B cell (primary cell): ENCODE measurements around the gene PPP6R2. TPM values are rescaled to one million over a fixed set of nuclear protein-coding genes. Genes with fewer than 3 reads are reported as not detected.

Source experiments
- ATAC-seq: fragments of 200-7000 bp; cut with Tn5 transposase; one replicate; pipeline ENCODE4 v1.10.0; 2021; ENCODE audit warnings: low read depth, mild to moderate bottlenecking, moderate number of reproducible peaks, moderate library complexity
- CTCF ChIA-PET: fragments of 350-600 bp; sonication (Branson Sonifier 250); formaldehyde crosslinking; loops from one replicate; lab custom pipeline; 2021; ENCODE audit warnings: antibody characterized with exemption, inconsistent platforms; lab: Charles Lee
- POLR2A ChIA-PET: fragments of 350-600 bp; sonication (Branson Sonifier 250); formaldehyde crosslinking; loops from one replicate; lab custom pipeline; 2021; ENCODE audit warnings: antibody characterized with exemption; lab: Charles Lee
- DNase-seq: peaks from one replicate; pipeline ENCODE4 v3.0.0; 2013
- H2AFZ ChIP-seq: 2 replicates; pipeline ENCODE4 v1.6.1; 2012; ENCODE audit warnings: mild to moderate bottlenecking, low read depth, low read length; ENCODE audit not compliant: insufficient read depth, poor library complexity, severe bottlenecking
- H3K27ac ChIP-seq, 2 donors: 1 replicate in 1 of 2; 2 replicates in 1 of 2; pipeline ENCODE4 v1.5.1; 2012 to 2013; ENCODE audit warnings: low read length in 2 of 2, mild to moderate bottlenecking in 2 of 2, moderate library complexity in 1 of 2
- H3K27me3 ChIP-seq, 4 experiments: fragments of 200-600 bp in 1 of 4; sonication (generic) in 1 of 4; replicated peaks in 1 of 4; 1 replicate in 2 of 4; 2 replicates in 2 of 4; pipeline versions ENCODE4 v1.6.1 to v1.7.0; 2013 to 2016; ENCODE audit warnings: low read length in 3 of 4, mild to moderate bottlenecking in 2 of 4, mixed read lengths in 1 of 4, moderate library complexity in 1 of 4; ENCODE audit not compliant: insufficient read depth in 4 of 4, control insufficient read depth in 3 of 4; ENCODE audit errors: control extremely low read depth in 1 of 4
- H3K36me3 ChIP-seq, 2 experiments: replicated peaks in 1 of 2; 1 replicate in 1 of 2; 2 replicates in 1 of 2; pipeline versions ENCODE4 v1.6.1 to v1.7.1; 2013; ENCODE audit warnings: low read length in 1 of 2; ENCODE audit not compliant: insufficient read depth in 2 of 2, control insufficient read depth in 1 of 2; ENCODE audit errors: control extremely low read depth in 1 of 2, extremely low read depth in 1 of 2
- H3K4me1 ChIP-seq, 2 donors: fragments of 200-600 bp in 1 of 2; sonication (generic) in 1 of 2; 1 replicate in 1 of 2; 2 replicates in 1 of 2; pipeline versions ENCODE4 v1.5.1 to v1.6.1; 2013 to 2017; ENCODE audit warnings: low read length in 2 of 2; ENCODE audit not compliant: control insufficient read depth in 2 of 2, insufficient read depth in 2 of 2
- H3K4me2 ChIP-seq: replicated peaks from 2 replicates; pipeline ENCODE3; 2012; ENCODE audit warnings: mild to moderate bottlenecking, low read depth, low read length; ENCODE audit not compliant: poor library complexity, severe bottlenecking
- H3K4me3 ChIP-seq, 5 experiments: fragments of 200-600 bp in 1 of 5; sonication (generic) in 1 of 5; 1 replicate in 3 of 5; 2 replicates in 2 of 5; pipeline versions ENCODE4 v1.5.1 to v1.7.0; 2011 to 2016; ENCODE audit warnings: low read length in 4 of 5, mild to moderate bottlenecking in 4 of 5, low read depth in 2 of 5, control low read depth in 1 of 5, moderate library complexity in 1 of 5; ENCODE audit not compliant: insufficient read depth in 1 of 5; ENCODE audit errors: control extremely low read depth in 1 of 5, extremely low read depth in 1 of 5
- H3K79me2 ChIP-seq: fragments of 200-600 bp; sonication (generic); one replicate; pipeline ENCODE4 v1.6.0; 2016; ENCODE audit warnings: low read length; ENCODE audit not compliant: control insufficient read depth, insufficient read depth
- H3K9ac ChIP-seq: fragments of 200-600 bp; sonication (generic); 2 replicates; pipeline ENCODE4 v1.6.1; 2017; ENCODE audit warnings: mild to moderate bottlenecking, low read length, moderate library complexity
- H3K9me3 ChIP-seq, 3 donors: one replicate each; pipeline versions ENCODE4 v1.6.1 to v1.7.1; 2013; ENCODE audit warnings: low read length in 2 of 3; ENCODE audit not compliant: control insufficient read depth in 2 of 3, insufficient read depth in 1 of 3; ENCODE audit errors: control extremely low read depth in 1 of 3
- H4K20me1 ChIP-seq: 2 replicates; pipeline ENCODE4 v1.6.0; 2012; ENCODE audit warnings: mild to moderate bottlenecking, low read length; ENCODE audit not compliant: insufficient read depth, control insufficient read depth, poor library complexity, severe bottlenecking
- H3K27ac Mint-ChIP-seq: one replicate; pipeline ENCODE4 v1.8.0; 2021; ENCODE audit warnings: mixed read lengths
- H3K27me3 Mint-ChIP-seq: one replicate; pipeline ENCODE4 v1.8.0; 2021; ENCODE audit warnings: mixed read lengths
- H3K4me1 Mint-ChIP-seq: one replicate; pipeline ENCODE4 v1.8.0; 2021; ENCODE audit warnings: mixed read lengths
- H3K4me3 Mint-ChIP-seq: one replicate; pipeline ENCODE4 v1.8.0; 2021; ENCODE audit warnings: mixed read lengths
- H3K9me3 Mint-ChIP-seq: one replicate; pipeline ENCODE4 v1.8.0; 2022; ENCODE audit warnings: mixed read lengths; ENCODE audit not compliant: insufficient read depth
- CTCF ChIP-seq: fragments of 200-600 bp; IDR thresholded peaks from one replicate; pipeline ENCODE4 v1.8.0; 2022; ENCODE audit warnings: antibody characterized with exemption, mild to moderate bottlenecking
- EZH2 ChIP-seq: IDR thresholded peaks from 2 replicates; pipeline ENCODE4 v1.6.1; 2012; ENCODE audit warnings: borderline replicate concordance, low read depth, mild to moderate bottlenecking, moderate library complexity, low read length; ENCODE audit not compliant: insufficient read depth, poor library complexity, severe bottlenecking
- WGBS: methylation state at CpG from one replicate; pipeline ENCODE4 v1.1.5; 2013; ENCODE audit warnings: missing lambda C conversion rate; ENCODE audit not compliant: insufficient coverage; 5-methylcytosine and 5-hydroxymethylcytosine counted together
- intact Hi-C: fragments of 100-400 bp; cut with micrococcal nuclease; formaldehyde crosslinking; loops from one replicate; pipeline ENCODE4 v1.10.0; 2022
- polyA plus RNA-seq: library from polyadenylated mRNA; depleted of rRNA; stranded (reverse); fragments of >200 nt; gene quantifications from 2 replicates; pipeline ENCODE4 v1.2.3, GENCODE V29; 2012
- total RNA-seq, 2 donors: library from RNA; stranded (reverse); fragments of 120-200 nt in 1 of 2; gene quantifications; 1 replicate in 1 of 2; 2 replicates in 1 of 2; pipeline versions ENCODE4 v1.2.3 to v1.2.4, GENCODE V29; 2013 to 2022

The PPP6R2 gene
- total and polyA plus RNA-seq, 2 donors (not counting 1 experiment from before 2014, with no cell fraction given): 91.4 to 98.7 TPM

DNA sequence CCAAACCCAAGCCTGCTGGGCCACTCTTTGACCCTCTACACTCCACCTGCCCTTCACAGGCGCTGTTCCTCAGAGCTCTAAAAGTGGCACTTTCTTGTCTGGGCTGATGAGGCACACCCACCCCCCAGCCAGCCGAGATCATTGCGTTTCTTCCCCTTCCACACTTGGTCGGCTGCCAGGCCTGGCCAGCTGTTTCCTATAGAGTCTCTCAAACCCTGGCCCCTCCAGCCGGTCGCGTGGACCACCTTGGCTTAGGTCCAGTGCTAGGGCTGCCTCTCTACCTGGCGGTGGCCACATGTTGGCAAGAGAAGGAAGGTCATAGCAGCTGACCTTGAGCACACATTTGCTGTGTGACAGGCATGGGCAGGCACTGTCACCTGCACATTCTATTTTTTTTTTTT lies 60.6 kb downstream of the PPP6R2 start:
- 6% methylated on average over 8 of the region's 8 CpGs for WGBS
- intact Hi-C loops: no loop called here
- Histone ChIP-seq H3K9me3 (no peaks in the 10 kb centered on the region), H3K9ac (peak overlapping the region; percentile 22), H4K20me1 (peaks cover 37% of the 10 kb centered on the region), H3K27me3 (no peaks in the 10 kb centered on the region), H3K4me2 (peak overlapping the region; percentile 50), H3K4me1 (peaks cover 28 to 34% of the 10 kb centered on the region in 2 donors), H2AFZ (no peak overlapping the region), H3K79me2 (peaks cover 26% of the 10 kb centered on the region), H3K4me3 (no peak overlapping the region), H3K27ac (peak overlapping the region in 1 of 2 donors; percentile 60), H3K36me3 (peaks cover 7 to 34% of the 10 kb centered on the region in 2 experiments)
- Mint-ChIP-seq H3K9me3 (no peaks in the 10 kb centered on the region), H3K27ac (peak overlapping the region; percentile 77), H3K4me3 (peak overlapping the region; percentile 39), H3K4me1 (peaks cover 32% of the 10 kb centered on the region), H3K27me3 (no peaks in the 10 kb centered on the region)
- ChIA-PET CTCF (interaction anchor here (6.1 kb wide), 1 partner anchor 94 kb away, joined by 42 read pairs; no protein-coding TSS in a partner anchor), POLR2A (no interaction called here)
- TF ChIP-seq CTCF: no peak
- no peak for TF ChIP-seq EZH2
- DNase-seq (peak; percentile 42), ATAC-seq (no peak)

DNA sequence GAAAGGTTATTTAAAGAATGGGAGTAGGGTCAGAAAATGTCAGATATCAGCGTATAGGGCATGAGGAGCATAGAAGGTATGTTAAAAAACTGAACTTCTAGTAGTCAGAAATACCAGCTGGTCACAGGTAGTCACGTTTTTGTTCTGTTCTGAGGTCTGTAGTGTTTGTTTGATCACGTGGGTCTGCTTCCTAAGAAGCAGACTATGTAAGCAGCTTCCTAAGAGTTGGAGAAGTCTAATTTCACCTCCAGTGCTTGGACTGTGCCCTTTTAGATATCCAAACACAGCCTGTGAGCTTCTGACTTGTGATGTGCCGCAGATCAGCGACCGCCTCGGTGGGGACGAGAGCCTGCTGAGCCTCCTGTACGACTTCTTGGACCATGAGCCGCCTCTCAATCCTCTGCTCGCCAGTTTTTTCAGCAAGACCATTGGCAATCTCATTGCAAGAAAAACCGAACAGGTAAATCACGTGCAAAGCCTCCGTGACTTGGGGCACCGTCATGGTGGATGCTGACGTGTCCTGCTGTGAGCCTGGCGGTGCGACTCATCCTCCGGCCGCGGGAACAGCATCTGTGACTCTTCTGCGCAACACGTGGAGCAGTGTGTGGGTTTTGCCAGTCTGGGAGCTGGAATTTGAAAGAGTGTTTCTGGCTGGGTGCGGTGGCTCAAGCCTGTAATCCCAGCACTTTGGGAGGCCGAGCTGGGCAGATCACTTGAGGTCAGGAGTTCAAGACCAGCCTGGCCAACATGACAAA lies 63.5 kb downstream of the PPP6R2 start:
- H3K9me3 ChIP-seq: no peaks in the 10 kb centered on the region
- Mint-ChIP-seq H3K9me3 (no peaks in the 10 kb centered on the region), H3K4me1 (peaks cover 10% of the 10 kb centered on the region), H3K4me3 (no peak overlapping the region), H3K27me3 (no peaks in the 10 kb centered on the region), H3K27ac (no peak overlapping the region)
- H3K79me2 ChIP-seq: peaks cover 26% of the 10 kb centered on the region
- TF ChIP-seq CTCF (no peak), EZH2 (no peak)
- peaks cover 3 to 35% of the 10 kb centered on the region in 2 experiments for H3K36me3 ChIP-seq
- DNase-seq (no peak), ATAC-seq (no peak)
- POLR2A ChIA-PET: no interaction called here
- peaks cover 10 to 16% of the 10 kb centered on the region in 2 donors for H3K4me1 ChIP-seq
- no peak overlapping the region for H2AFZ ChIP-seq
- no peaks in the 10 kb centered on the region for H3K27me3 ChIP-seq
- H3K4me3 ChIP-seq: no peak overlapping the region
- WGBS: 98% methylated on average over 23 of the region's 25 CpGs
- H3K9ac ChIP-seq: no peak overlapping the region
- no peak overlapping the region for H3K27ac ChIP-seq
- intact Hi-C loops: no loop called here
- no peak overlapping the region for H3K4me2 ChIP-seq
- H4K20me1 ChIP-seq: peaks cover 32% of the 10 kb centered on the region
- CTCF ChIA-PET: interaction anchor here (1.4 kb wide), 1 partner anchor 91 kb away, joined by 3 read pairs; no protein-coding TSS in a partner anchor
